Erythroblast (primary cell): ENCODE measurements around the gene STAC.
"Not testable (repeated sequence)": the region's sequence is repeated elsewhere in the genome, so short reads cannot be mapped to it uniquely, and the experiment has no call there.

Experiments used
- GATA1 ChIP-seq: IDR thresholded peaks from 2 replicates; pipeline ENCODE4 v1.6.1; 2011; ENCODE audit warnings: low read depth, mild to moderate bottlenecking, control low read depth, low read length, moderate library complexity
- POLR2A ChIP-seq: IDR thresholded peaks from 2 replicates; pipeline ENCODE4 v1.6.1; 2011; ENCODE audit warnings: mild to moderate bottlenecking, low read length

- not testable (repeated sequence) for TF ChIP-seq POLR2A, GATA1
These were observed 91.7 kb downstream of the STAC start for GRCh38 chr3:36472045-36472444.
